ENCODE results near the gene TOR3A.

- TF ChIP-seq CTCF (IDR thresholded peaks at IDR 0.05) (no peak), POLR2A (IDR thresholded peaks at IDR 0.05) (no peak)
Measured at GRCh38 chr1:179053486-179053885, 28.4 kb upstream of the TOR3A start.

Measured in testis (tissue), 2 donors.